Prostate gland (tissue), 2 donors: Measurements from ENCODE around the gene ASIC2. TPM values are rescaled to one million over a fixed set of nuclear protein-coding genes. Genes with fewer than 3 reads are reported as not detected.

Experiments used
- DNase-seq: peaks from one replicate; pipeline ENCODE4 v3.0.0-alpha.2; 2019; ENCODE audit warnings: low spot score
- H3K27ac ChIP-seq, 2 donors: fragments of 200-600 bp; sonication (generic); 2 replicates each; pipeline ENCODE4 v1.5.1; 2017 to 2019
- H3K27me3 ChIP-seq: fragments of 200-600 bp; sonication (generic); replicated peaks from 2 replicates; pipeline ENCODE4 v1.5.1; 2019; ENCODE audit not compliant: insufficient read depth
- H3K36me3 ChIP-seq, 2 donors: fragments of 200-600 bp; sonication (generic); 1 replicate in 1 of 2; 2 replicates in 1 of 2; pipeline versions ENCODE4 v1.5.1 to v1.8.1; 2017 to 2019
- H3K4me1 ChIP-seq: fragments of 200-600 bp; sonication (generic); replicated peaks from 2 replicates; pipeline ENCODE4 v1.5.1; 2019
- H3K4me3 ChIP-seq, 2 donors: fragments of 200-600 bp; sonication (generic); 2 replicates each; pipeline ENCODE4 v1.5.1; 2017 to 2019
- H3K9me3 ChIP-seq: fragments of 200-600 bp; sonication (generic); 2 replicates; pipeline ENCODE4 v1.5.1; 2017
- CTCF ChIP-seq, 4 experiments: fragments of 200-600 bp in 2 of 4; fragments of 450-650 bp in 2 of 4; sonication (generic) in 2 of 4; IDR thresholded peaks; 1 replicate in 3 of 4; 2 replicates in 1 of 4; pipeline ENCODE4 v1.5.1; 2016 to 2019; ENCODE audit warnings: antibody characterized with exemption in 4 of 4, mild to moderate bottlenecking in 2 of 4, moderate library complexity in 2 of 4
- POLR2A ChIP-seq: fragments of 450-650 bp; IDR thresholded peaks from one replicate; pipeline ENCODE4 v1.6.1; 2016; ENCODE audit warnings: antibody characterized with exemption, mild to moderate bottlenecking
- POLR2AphosphoS5 ChIP-seq: sonication (generic); formaldehyde crosslinking; IDR thresholded peaks from one replicate; pipeline ENCODE4 v1.6.1; 2017; ENCODE audit warnings: antibody characterized with exemption
- WGBS: methylation state at CpG from one replicate; pipeline ENCODE4 v1.1.5; 2018; 5-methylcytosine and 5-hydroxymethylcytosine counted together
- intact Hi-C: fragments of 100-400 bp; cut with DNase I; formaldehyde crosslinking; loops from one replicate; pipeline ENCODE4 v1.14.2; 2022
- total RNA-seq, 2 donors: library from RNA; depleted of rRNA; stranded (reverse); fragments of >200 nt; gene quantifications; one replicate each; pipeline ENCODE4 v1.1.0, GENCODE V29; 2016

Gene ASIC2
- total RNA-seq, 2 donors from 2014 or later: 3.2 TPM; not detected in 1

DNA sequence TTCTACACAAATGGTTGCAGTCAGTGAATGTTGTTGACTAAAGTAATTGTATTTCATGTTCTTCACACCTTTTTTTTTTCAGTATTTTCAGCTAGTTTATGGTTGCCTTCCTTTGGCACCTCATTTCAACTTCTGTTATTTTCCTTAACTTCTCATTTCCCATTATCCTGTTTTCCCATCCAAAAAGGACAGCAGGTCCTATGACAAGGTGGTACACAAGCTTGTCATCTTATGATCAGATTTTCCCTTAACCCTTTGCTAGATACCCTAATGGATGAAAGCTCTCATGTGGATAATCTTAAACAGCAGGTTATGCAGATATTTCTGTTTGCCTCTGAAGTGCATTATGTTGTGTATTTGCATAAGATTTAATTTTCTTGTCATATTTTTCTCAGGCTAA is 7.1 kb upstream of the ASIC2 start:
- Histone ChIP-seq H3K9me3 (no peaks in the 10 kb centered on the region), H3K27ac (no peak overlapping the region), H3K27me3 (no peaks in the 10 kb centered on the region), H3K4me3 (no peak overlapping the region), H3K36me3 (no peaks in the 10 kb centered on the region), H3K4me1 (no peaks in the 10 kb centered on the region)
- intact Hi-C loops: no loop called here
- no peak for DNase-seq
- no peak for TF ChIP-seq POLR2A
- no peak for TF ChIP-seq POLR2AphosphoS5
- no peak for TF ChIP-seq CTCF (IDR thresholded peaks at IDR 0.05)

DNA sequence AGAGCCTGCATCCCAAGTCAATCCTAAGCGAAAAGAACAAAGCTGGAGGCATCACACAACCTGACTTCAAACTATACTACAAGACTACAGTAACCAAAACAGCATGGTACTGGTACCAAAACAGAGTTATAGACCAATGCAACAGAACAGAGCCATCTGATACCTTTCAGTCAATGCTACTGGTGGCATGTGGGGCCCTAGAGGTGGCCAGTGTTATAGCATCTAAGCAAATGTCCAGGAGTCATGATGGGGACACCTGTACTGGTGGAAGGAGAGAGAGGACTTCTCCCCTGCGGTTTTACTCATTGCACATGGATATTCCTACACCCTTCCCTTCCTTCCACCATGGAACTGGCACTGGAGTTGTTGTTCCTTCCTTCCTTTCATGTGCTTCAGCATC is 6.0 kb upstream of the ASIC2 start:
- intact Hi-C loops: no loop called here
- DNase-seq: no peak
- 94% methylated on average over 2 of the region's 2 CpGs for WGBS

GRCh38 chr17:33297643-33298042 is 4.5 kb upstream of the ASIC2 start:
- WGBS: 84% methylated on average over 4 of the region's 4 CpGs
- H3K27ac ChIP-seq: no peak overlapping the region
- H3K9me3 ChIP-seq: no peaks in the 10 kb centered on the region
- DNase-seq: no peak
- no peaks in the 10 kb centered on the region for H3K4me1 ChIP-seq
- peaks cover under 1% of the 10 kb centered on the region for H3K27me3 ChIP-seq
- intact Hi-C loops: no loop called here
- no peaks in the 10 kb centered on the region for H3K36me3 ChIP-seq
- no peak overlapping the region for H3K4me3 ChIP-seq
- TF ChIP-seq CTCF (IDR thresholded peaks at IDR 0.05) (no peak), POLR2AphosphoS5 (no peak), POLR2A (no peak)

More for the DNA sequence above, 6.0 kb upstream of the ASIC2 start:
- TF ChIP-seq POLR2AphosphoS5 (no peak), POLR2A (no peak), CTCF (IDR thresholded peaks at IDR 0.05) (no peak)
- no peak overlapping the region for H3K27ac ChIP-seq
- no peak overlapping the region for H3K4me3 ChIP-seq
- H3K36me3 ChIP-seq: no peaks in the 10 kb centered on the region
- no peaks in the 10 kb centered on the region for H3K27me3 ChIP-seq
- H3K4me1 ChIP-seq: no peaks in the 10 kb centered on the region
- H3K9me3 ChIP-seq: no peaks in the 10 kb centered on the region

- peaks cover 4% of the 10 kb centered on the region for H3K4me1 ChIP-seq
- no peak for TF ChIP-seq POLR2A
- TF ChIP-seq CTCF (IDR thresholded peaks at IDR 0.05): no peak
- H3K27ac ChIP-seq: no peak overlapping the region
- no peaks in the 10 kb centered on the region for H3K36me3 ChIP-seq
- 64% methylated on average over 1 of the region's 1 CpG for WGBS
- H3K9me3 ChIP-seq: no peaks in the 10 kb centered on the region
- DNase-seq: no peak
- H3K27me3 ChIP-seq: peaks cover 4% of the 10 kb centered on the region
- no peak overlapping the region for H3K4me3 ChIP-seq
- intact Hi-C loops: no loop called here
Observed at GRCh38 chr17:33294994-33295393, 1.9 kb upstream of the ASIC2 start.

DNA sequence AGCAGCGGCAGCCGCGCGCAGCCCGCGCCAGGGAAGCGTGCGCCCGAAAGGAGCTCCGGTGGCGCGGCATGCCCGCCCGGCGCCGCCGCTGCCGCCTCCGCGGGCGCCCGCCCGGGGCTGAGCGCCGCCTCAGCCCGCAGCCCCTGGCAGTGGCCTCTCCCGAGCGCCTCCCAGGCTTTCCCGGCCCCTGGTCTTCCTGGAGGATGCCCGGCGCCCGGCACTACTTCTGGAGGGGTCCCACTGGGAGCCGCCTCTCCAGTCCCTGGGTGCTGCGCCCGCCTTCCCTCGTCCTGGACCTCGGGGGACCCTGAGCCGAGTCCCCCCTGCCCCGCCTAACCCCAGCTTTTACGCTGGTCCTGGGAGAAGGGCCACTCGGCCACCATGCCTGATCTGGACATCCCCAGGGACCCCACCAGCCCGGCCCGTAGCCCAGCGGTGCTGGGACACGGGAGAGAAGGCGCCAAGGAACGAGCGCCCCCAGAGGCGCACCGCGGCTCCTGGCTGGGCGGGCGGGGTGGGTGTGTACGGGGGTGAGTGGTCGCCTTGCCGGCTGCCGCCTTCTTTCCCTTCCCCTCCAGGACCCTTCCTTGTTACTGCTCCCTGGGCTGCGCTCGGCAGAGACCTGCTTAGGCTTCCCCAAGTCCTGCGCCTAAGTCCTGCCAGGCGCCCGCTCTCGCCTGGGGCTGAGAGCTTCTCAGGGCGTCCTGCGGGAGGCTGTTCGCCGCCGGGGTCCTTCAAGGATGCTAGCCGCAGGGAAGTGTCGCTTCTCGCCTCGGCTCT is 704 bp downstream of the ASIC2 start:
- Histone ChIP-seq H3K4me1 (peaks cover 4% of the 10 kb centered on the region), H3K27me3 (peaks cover 4% of the 10 kb centered on the region), H3K36me3 (no peaks in the 10 kb centered on the region), H3K4me3 (peak overlapping the region; percentile 6 to 22), H3K27ac (no peak overlapping the region), H3K9me3 (no peaks in the 10 kb centered on the region)
- intact Hi-C loops: no loop called here
- DNase-seq: no peak
- TF ChIP-seq POLR2AphosphoS5 (no peak), POLR2A (no peak), CTCF (IDR thresholded peaks at IDR 0.05) (no peak)
- 2% methylated on average over 46 of the region's 72 CpGs for WGBS
